IPS-18a (cell line): Measurements from ENCODE around the gene PTPN1.
"Not testable (repeated sequence)": the region's sequence is repeated elsewhere in the genome, so short reads cannot be mapped to it uniquely, and the experiment has no call there.

Source experiments
- H3K27ac ChIP-seq: one replicate; pipeline ENCODE4 v1.5.1; 2013; ENCODE audit warnings: low read length
- H3K27me3 ChIP-seq: one replicate; pipeline ENCODE4 v1.6.1; 2013; ENCODE audit warnings: mild to moderate bottlenecking, low read length; ENCODE audit not compliant: control insufficient read depth, insufficient read depth
- H3K36me3 ChIP-seq: one replicate; pipeline ENCODE4 v1.6.1; 2013; ENCODE audit warnings: low read depth, low read length; ENCODE audit not compliant: control insufficient read depth
- H3K4me1 ChIP-seq: one replicate; pipeline ENCODE4 v1.6.1; 2013; ENCODE audit warnings: low read depth, low read length; ENCODE audit not compliant: control insufficient read depth
- H3K4me3 ChIP-seq: one replicate; pipeline ENCODE4 v1.5.1; 2013; ENCODE audit warnings: low read length
- H3K9ac ChIP-seq: one replicate; pipeline ENCODE4 v1.6.1; 2013; ENCODE audit warnings: mild to moderate bottlenecking, low read length, moderate library complexity
- H3K9me3 ChIP-seq: one replicate; pipeline ENCODE4 v1.6.1; 2013; ENCODE audit warnings: low read depth, low read length; ENCODE audit not compliant: control insufficient read depth

Gene PTPN1

GRCh38 chr20:50527068-50527605 lies 17.0 kb downstream of the PTPN1 start:
- no peaks in the 10 kb centered on the region for H3K36me3 ChIP-seq
- no peak overlapping the region for H3K9ac ChIP-seq
- H3K27me3 ChIP-seq: no peaks in the 10 kb centered on the region
- H3K9me3 ChIP-seq: no peaks in the 10 kb centered on the region
- no peak overlapping the region for H3K4me3 ChIP-seq
- H3K4me1 ChIP-seq: peaks cover 5% of the 10 kb centered on the region
- no peak overlapping the region for H3K27ac ChIP-seq

- Histone ChIP-seq H3K9me3 (no peaks in the 10 kb centered on the region), H3K9ac (no peak overlapping the region), H3K27me3 (no peaks in the 10 kb centered on the region), H3K4me1 (peaks cover 5% of the 10 kb centered on the region), H3K27ac (no peak overlapping the region), H3K4me3 (no peak overlapping the region), H3K36me3 (no peaks in the 10 kb centered on the region)
Observed at GRCh38 chr20:50528129-50528528, 17.9 kb downstream of the PTPN1 start.

- peaks cover 5% of the 10 kb centered on the region for H3K4me1 ChIP-seq
- no peak overlapping the region for H3K4me3 ChIP-seq
- no peak overlapping the region for H3K9ac ChIP-seq
- H3K27ac ChIP-seq: no peak overlapping the region
- no peaks in the 10 kb centered on the region for H3K9me3 ChIP-seq
- H3K36me3 ChIP-seq: no peaks in the 10 kb centered on the region
- no peaks in the 10 kb centered on the region for H3K27me3 ChIP-seq
Observed at GRCh38 chr20:50528804-50529351, 18.7 kb downstream of the PTPN1 start.

- Histone ChIP-seq H3K36me3 (no peaks in the 10 kb centered on the region), H3K9me3 (no peaks in the 10 kb centered on the region), H3K4me1 (no peaks in the 10 kb centered on the region), H3K9ac (no peak overlapping the region), H3K27ac (no peak overlapping the region), H3K27me3 (no peaks in the 10 kb centered on the region), H3K4me3 (no peak overlapping the region)
Observed at GRCh38 chr20:50532221-50532620, 22.0 kb downstream of the PTPN1 start.

- Histone ChIP-seq H3K4me1 (no peaks in the 10 kb centered on the region), H3K36me3 (no peaks in the 10 kb centered on the region), H3K27ac (no peak overlapping the region), H3K27me3 (no peaks in the 10 kb centered on the region), H3K9ac (no peak overlapping the region), H3K9me3 (no peaks in the 10 kb centered on the region), H3K4me3 (no peak overlapping the region)
Observed at GRCh38 chr20:50533061-50533460, 22.9 kb downstream of the PTPN1 start.

GRCh38 chr20:50533464-50533863 lies 23.3 kb downstream of the PTPN1 start:
- Histone ChIP-seq H3K27me3 (no peaks in the 10 kb centered on the region), H3K36me3 (no peaks in the 10 kb centered on the region), H3K9me3 (no peaks in the 10 kb centered on the region), H3K27ac (no peak overlapping the region), H3K4me3 (no peak overlapping the region), H3K9ac (no peak overlapping the region), H3K4me1 (no peaks in the 10 kb centered on the region)

GRCh38 chr20:50534567-50534966 lies 24.4 kb downstream of the PTPN1 start:
- H3K4me1 ChIP-seq: no peaks in the 10 kb centered on the region
- no peaks in the 10 kb centered on the region for H3K27me3 ChIP-seq
- no peaks in the 10 kb centered on the region for H3K9me3 ChIP-seq
- H3K27ac ChIP-seq: no peak overlapping the region
- no peaks in the 10 kb centered on the region for H3K36me3 ChIP-seq
- H3K9ac ChIP-seq: no peak overlapping the region
- no peak overlapping the region for H3K4me3 ChIP-seq

GRCh38 chr20:50535162-50535561 lies 25.0 kb downstream of the PTPN1 start:
- Histone ChIP-seq H3K36me3 (no peaks in the 10 kb centered on the region), H3K9me3 (no peaks in the 10 kb centered on the region), H3K9ac (no peak overlapping the region), H3K27me3 (no peaks in the 10 kb centered on the region), H3K4me3 (no peak overlapping the region), H3K27ac (no peak overlapping the region), H3K4me1 (no peaks in the 10 kb centered on the region)

- Histone ChIP-seq H3K27ac (no peak overlapping the region), H3K4me3 (no peak overlapping the region), H3K36me3 (no peaks in the 10 kb centered on the region), H3K27me3 (no peaks in the 10 kb centered on the region), H3K4me1 (no peaks in the 10 kb centered on the region), H3K9me3 (no peaks in the 10 kb centered on the region), H3K9ac (no peak overlapping the region)
Observed at GRCh38 chr20:50536333-50536732, 26.1 kb downstream of the PTPN1 start.

- no peaks in the 10 kb centered on the region for H3K27me3 ChIP-seq
- no peaks in the 10 kb centered on the region for H3K36me3 ChIP-seq
- no peaks in the 10 kb centered on the region for H3K4me1 ChIP-seq
- H3K4me3 ChIP-seq: no peak overlapping the region
- H3K9me3 ChIP-seq: no peaks in the 10 kb centered on the region
- no peak overlapping the region for H3K27ac ChIP-seq
- no peak overlapping the region for H3K9ac ChIP-seq
Observed at GRCh38 chr20:50537546-50538201, 27.5 kb downstream of the PTPN1 start.

- no peak overlapping the region for H3K27ac ChIP-seq
- no peak overlapping the region for H3K9ac ChIP-seq
- no peaks in the 10 kb centered on the region for H3K9me3 ChIP-seq
- no peaks in the 10 kb centered on the region for H3K27me3 ChIP-seq
- H3K4me3 ChIP-seq: no peak overlapping the region
- no peaks in the 10 kb centered on the region for H3K36me3 ChIP-seq
- no peaks in the 10 kb centered on the region for H3K4me1 ChIP-seq
Observed at GRCh38 chr20:50538276-50538675, 28.1 kb downstream of the PTPN1 start.

GRCh38 chr20:50539798-50540197 lies 29.6 kb downstream of the PTPN1 start:
- not testable (repeated sequence) for H3K27me3 ChIP-seq, H3K9ac ChIP-seq, H3K9me3 ChIP-seq, H3K36me3 ChIP-seq, H3K27ac ChIP-seq, H3K4me1 ChIP-seq, H3K4me3 ChIP-seq
